H4 (cell line): ENCODE results near the gene CDC123. TPM values are rescaled to one million over a fixed set of nuclear protein-coding genes. Genes with fewer than 3 reads are reported as not detected.

Experiments used
- DNase-seq: peaks from one replicate; pipeline ENCODE4 v3.0.0-alpha.2; 2015; ENCODE audit warnings: low spot score
- total RNA-seq: library from RNA; depleted of rRNA; stranded (reverse); fragments of >200 nt; shearing (Covaris generic); gene quantifications from 2 replicates; pipeline ENCODE4 v1.2.3, GENCODE V29; 2014; rRNA removed

CDC123 gene
- total RNA-seq, 1 experiment from 2014 or later = 125 TPM

DNA sequence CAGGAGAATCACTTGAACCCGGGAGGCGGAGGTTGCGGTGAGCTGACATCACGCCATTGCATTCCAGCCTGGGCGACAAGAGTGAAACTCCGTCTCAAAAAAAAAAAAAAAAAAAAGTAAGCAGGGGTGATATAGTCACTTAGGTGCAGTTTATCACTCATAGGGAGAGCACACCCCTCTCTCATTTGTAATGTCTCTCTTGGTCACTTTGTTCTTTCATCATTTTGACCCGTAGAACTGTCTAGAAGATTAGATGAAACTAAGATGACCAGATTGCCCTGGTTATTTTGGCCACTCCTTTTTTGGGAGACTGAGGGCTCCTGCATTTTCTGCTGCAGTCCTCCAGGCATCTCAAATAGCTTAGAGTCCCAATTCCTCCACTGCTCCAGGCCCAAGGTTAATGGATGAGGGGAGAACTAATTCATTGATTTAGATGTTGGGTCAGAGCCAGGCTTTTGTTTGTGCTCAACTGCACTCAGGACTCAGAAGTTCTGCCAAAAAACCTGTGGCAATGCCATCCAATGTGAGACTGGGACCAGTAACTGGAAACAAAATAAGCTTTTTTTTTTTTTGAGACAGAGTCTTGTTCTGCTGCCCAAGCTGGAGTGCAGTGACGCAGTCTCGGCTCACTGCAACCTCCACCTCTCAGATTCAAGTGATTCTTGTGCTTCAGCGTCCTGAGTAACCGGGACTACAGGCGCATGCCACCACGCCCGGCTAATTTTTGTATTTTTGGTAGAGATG is 103.4 kb downstream of the CDC123 start:
- no peak for DNase-seq

Other genes with a start within 250 kb of the CDC123 start
- gene UPF2, start 153.4 kb upstream of the CDC123 start, total RNA-seq = 5.9 and 6.7 TPM in 2 replicates
- gene DHTKD1, start 127.2 kb upstream of the CDC123 start, total RNA-seq = 7.8 and 8.3 TPM in 2 replicates
- gene SEC61A2, start 66.5 kb upstream of the CDC123 start, total RNA-seq = 5.1 TPM in 2 replicates
- 107 and 137 TPM in 2 replicates for gene NUDT5, start 297 bp upstream of the CDC123 start, total RNA-seq
- gene CAMK1D, start 153.4 kb downstream of the CDC123 start, total RNA-seq = 1.0 and 2.3 TPM in 2 replicates